ENCODE data around the gene EEA1. TPM values are rescaled to one million over a fixed set of nuclear protein-coding genes. Genes with fewer than 3 reads are reported as not detected.

EEA1 gene
- total RNA-seq, 1 experiment from 2014 or later = 35.7 TPM

GRCh38 chr12:92905258-92905810 lies 23.8 kb downstream of the EEA1 start:
- no peak overlapping the region for H3K4me3 ChIP-seq (ENCODE audit: low read depth, low read length, poor library complexity, severe bottlenecking)
- no peaks in the 10 kb centered on the region for H3K4me1 ChIP-seq (ENCODE audit: insufficient read depth, low read length, poor library complexity, severe bottlenecking)
- H3K36me3 ChIP-seq (ENCODE audit: insufficient read depth, low read length, poor library complexity, severe bottlenecking) = no peaks in the 10 kb centered on the region
- BruUV-seq (replicated peaks) = no TSS peak
- CTCF ChIA-PET = no interaction called here
- H3K9me3 ChIP-seq (ENCODE audit: low read depth, low read length, poor library complexity, severe bottlenecking) = peaks cover 10% of the 10 kb centered on the region
- no peak overlapping the region for H3K27ac ChIP-seq (ENCODE audit: low read depth, low read length, poor library complexity, severe bottlenecking)
- POLR2A ChIA-PET (ENCODE audit: low non-redundant PET) = no interaction called here
- H3K27me3 ChIP-seq (replicated peaks; ENCODE audit: insufficient read depth, low read depth, low read length, poor library complexity) = no peaks in the 10 kb centered on the region
- intact Hi-C loops (cut with micrococcal nuclease; ENCODE audit: unreplicated experiment) = no loop called here
- no peak for DNase-seq (ENCODE audit: low spot score)
- TF ChIP-seq, protein P1, sequence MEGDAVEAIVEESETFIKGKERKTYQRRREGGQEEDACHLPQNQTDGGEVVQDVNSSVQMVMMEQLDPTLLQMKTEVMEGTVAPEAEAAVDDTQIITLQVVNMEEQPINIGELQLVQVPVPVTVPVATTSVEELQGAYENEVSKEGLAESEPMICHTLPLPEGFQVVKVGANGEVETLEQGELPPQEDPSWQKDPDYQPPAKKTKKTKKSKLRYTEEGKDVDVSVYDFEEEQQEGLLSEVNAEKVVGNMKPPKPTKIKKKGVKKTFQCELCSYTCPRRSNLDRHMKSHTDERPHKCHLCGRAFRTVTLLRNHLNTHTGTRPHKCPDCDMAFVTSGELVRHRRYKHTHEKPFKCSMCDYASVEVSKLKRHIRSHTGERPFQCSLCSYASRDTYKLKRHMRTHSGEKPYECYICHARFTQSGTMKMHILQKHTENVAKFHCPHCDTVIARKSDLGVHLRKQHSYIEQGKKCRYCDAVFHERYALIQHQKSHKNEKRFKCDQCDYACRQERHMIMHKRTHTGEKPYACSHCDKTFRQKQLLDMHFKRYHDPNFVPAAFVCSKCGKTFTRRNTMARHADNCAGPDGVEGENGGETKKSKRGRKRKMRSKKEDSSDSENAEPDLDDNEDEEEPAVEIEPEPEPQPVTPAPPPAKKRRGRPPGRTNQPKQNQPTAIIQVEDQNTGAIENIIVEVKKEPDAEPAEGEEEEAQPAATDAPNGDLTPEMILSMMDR (conservative IDR thresholded peaks at IDR 0.05; ENCODE audit: low read depth, low read length) = no peak
- TF ChIP-seq EZH2 (IDR thresholded peaks at IDR 0.05; ENCODE audit: borderline replicate concordance, low read depth, low read length, poor library complexity, severe bottlenecking) = no peak

GRCh38 chr12:92900941-92901340 lies 28.2 kb downstream of the EEA1 start:
- BruUV-seq (replicated peaks) = no TSS peak
- H3K27me3 ChIP-seq (replicated peaks; ENCODE audit: insufficient read depth, low read depth, low read length, poor library complexity) = no peaks in the 10 kb centered on the region
- CTCF ChIA-PET = no interaction called here
- H3K9me3 ChIP-seq (ENCODE audit: low read depth, low read length, poor library complexity, severe bottlenecking) = no peaks in the 10 kb centered on the region
- DNase-seq (ENCODE audit: low spot score) = no peak
- no peak overlapping the region for H3K27ac ChIP-seq (ENCODE audit: low read depth, low read length, poor library complexity, severe bottlenecking)
- POLR2A ChIA-PET (ENCODE audit: low non-redundant PET) = no interaction called here
- no peaks in the 10 kb centered on the region for H3K36me3 ChIP-seq (ENCODE audit: insufficient read depth, low read length, poor library complexity, severe bottlenecking)
- H3K4me3 ChIP-seq (ENCODE audit: low read depth, low read length, poor library complexity, severe bottlenecking) = no peak overlapping the region
- peaks cover 8% of the 10 kb centered on the region for H3K4me1 ChIP-seq (ENCODE audit: insufficient read depth, low read length, poor library complexity, severe bottlenecking)
- intact Hi-C loops (cut with micrococcal nuclease; ENCODE audit: unreplicated experiment) = no loop called here
- TF ChIP-seq, protein P1 (conservative IDR thresholded peaks at IDR 0.05; ENCODE audit: low read depth, low read length) = no peak
- no peak for TF ChIP-seq EZH2 (IDR thresholded peaks at IDR 0.05; ENCODE audit: borderline replicate concordance, low read depth, low read length, poor library complexity, severe bottlenecking)

DNA sequence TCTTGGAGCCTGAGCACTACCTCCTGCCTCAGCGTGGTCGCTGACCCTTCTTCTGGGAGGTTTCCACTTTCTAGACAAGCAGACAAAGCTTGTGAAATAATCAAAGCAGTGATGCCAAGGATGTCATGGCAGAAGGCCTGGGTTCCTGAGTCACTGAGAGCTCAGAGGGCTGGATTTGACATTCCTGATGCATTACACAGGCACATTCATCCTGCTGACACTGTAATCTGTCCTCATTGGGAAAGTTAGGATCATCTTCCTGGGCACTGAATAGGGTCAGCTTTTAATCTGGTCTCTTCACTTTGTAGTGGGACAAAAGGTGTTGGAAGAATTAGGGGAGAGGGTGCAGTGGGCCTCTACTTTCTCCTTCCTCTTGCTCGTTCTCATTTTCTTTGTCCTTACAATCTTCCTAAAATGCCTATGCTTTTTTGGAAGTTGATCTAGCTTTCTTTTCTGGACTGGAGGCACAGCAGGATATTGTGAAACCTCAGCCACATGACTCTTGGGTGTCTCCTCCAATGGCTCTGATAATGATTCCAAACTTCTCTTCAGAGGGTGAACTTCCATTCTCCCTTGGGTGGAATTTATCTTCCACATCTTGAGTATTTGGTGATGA lies 29.6 kb downstream of the EEA1 start:
- DNase-seq (ENCODE audit: low spot score) = peak; percentile 84
- Histone ChIP-seq H3K4me1 (ENCODE audit: insufficient read depth, low read length, poor library complexity, severe bottlenecking) (peaks cover 8% of the 10 kb centered on the region), H3K9me3 (ENCODE audit: low read depth, low read length, poor library complexity, severe bottlenecking) (no peaks in the 10 kb centered on the region), H3K27me3 (replicated peaks; ENCODE audit: insufficient read depth, low read depth, low read length, poor library complexity) (no peaks in the 10 kb centered on the region), H3K36me3 (ENCODE audit: insufficient read depth, low read length, poor library complexity, severe bottlenecking) (no peaks in the 10 kb centered on the region), H3K4me3 (ENCODE audit: low read depth, low read length, poor library complexity, severe bottlenecking) (no peak overlapping the region), H3K27ac (ENCODE audit: low read depth, low read length, poor library complexity, severe bottlenecking) (peak overlapping the region; percentile 59)
- ChIA-PET POLR2A (ENCODE audit: low non-redundant PET) (no interaction called here), CTCF (no interaction called here)
- intact Hi-C loops (cut with micrococcal nuclease; ENCODE audit: unreplicated experiment) = no loop called here
- BruUV-seq (replicated peaks) = no TSS peak
- no peak for TF ChIP-seq EZH2 (IDR thresholded peaks at IDR 0.05; ENCODE audit: borderline replicate concordance, low read depth, low read length, poor library complexity, severe bottlenecking)
- TF ChIP-seq, protein P1 (conservative IDR thresholded peaks at IDR 0.05; ENCODE audit: low read depth, low read length) = no peak

Measured in A673 (cell line).